ENCODE measurements around the gene MN1. TPM values are rescaled to one million over a fixed set of nuclear protein-coding genes. Genes with fewer than 3 reads are reported as not detected.
A peak's percentile ranks its signal among the peaks of the same experiment; 100 is the strongest.

The MN1 gene
- polyA plus RNA-seq, 2 of the 4 experiments (the other 2 are of a cell fraction) = 0.59 to 2.4 TPM

DNA sequence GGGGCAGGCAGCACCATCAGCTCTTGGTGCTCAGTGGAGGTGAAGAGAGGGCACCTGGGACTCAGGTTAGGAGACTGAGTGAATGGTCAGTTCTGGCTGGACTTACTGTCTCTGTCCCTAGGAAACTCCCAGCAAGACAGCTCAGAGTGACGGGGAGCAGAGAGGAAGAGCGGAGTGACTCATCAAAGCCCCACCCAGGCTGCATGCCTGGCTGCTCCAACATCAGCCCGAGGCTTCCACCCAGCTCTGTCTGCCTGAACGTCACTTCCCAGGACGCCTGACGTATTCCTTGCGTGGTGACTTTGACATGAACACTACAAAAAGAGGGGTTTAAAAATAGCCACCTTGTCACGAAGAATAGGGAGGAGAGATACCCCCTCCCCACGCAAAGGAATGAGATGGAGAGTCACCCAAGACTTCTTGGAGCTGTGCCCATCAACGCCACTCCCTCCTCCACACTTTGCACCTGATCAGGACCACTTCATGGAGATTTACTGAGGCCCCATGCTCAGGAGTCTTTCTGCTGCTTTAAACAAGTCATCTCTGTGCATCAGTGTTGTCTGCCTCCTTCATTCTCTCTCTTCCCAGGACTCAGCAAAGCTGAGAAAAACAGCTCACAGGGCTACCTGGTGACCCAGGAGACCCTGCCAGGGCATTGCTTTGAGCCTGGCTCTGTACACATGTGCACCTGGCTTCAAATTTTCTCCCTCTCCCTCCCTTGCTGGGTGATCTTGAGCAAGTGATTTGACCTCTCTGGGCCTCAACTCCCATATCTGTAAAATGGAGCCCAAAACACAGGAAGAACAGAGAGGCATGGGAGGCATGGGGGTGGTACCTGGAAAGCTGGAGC, 83.1 kb downstream of the MN1 start:
- peak; percentile 92 to 95 for DNase-seq (ENCODE audit: low read depth in 1 of 2, low spot score in 1 of 2)
- 4% methylated on average over 10 of the region's 10 CpGs for WGBS (ENCODE audit: missing lambda C conversion rate)
- CTCF ChIA-PET = interaction anchor here (1.5 kb wide), 1 partner anchor 14 kb away, joined by 3 read pairs; no protein-coding TSS in a partner anchor
- FAIRE-seq = no peak
- POLR2A ChIA-PET = no interaction called here
- Histone ChIP-seq H3K4me3 (no peak overlapping the region), H3K27ac (peak overlapping the region; percentile 84 to 92), H3K9me3 (no peaks in the 10 kb centered on the region), H3K4me2 (peak overlapping the region; percentile 72), H3K4me1 (peaks cover 21% of the 10 kb centered on the region)
- ATAC-seq = peak; percentile 98
- TF ChIP-seq NR3C1 (IDR thresholded peaks at IDR 0.05) = no peak
- no peak for TF ChIP-seq HMGXB4 (CRISPR knock-in tag; IDR thresholded peaks at IDR 0.05; ENCODE audit: borderline replicate concordance)
- TF ChIP-seq, protein P1, sequence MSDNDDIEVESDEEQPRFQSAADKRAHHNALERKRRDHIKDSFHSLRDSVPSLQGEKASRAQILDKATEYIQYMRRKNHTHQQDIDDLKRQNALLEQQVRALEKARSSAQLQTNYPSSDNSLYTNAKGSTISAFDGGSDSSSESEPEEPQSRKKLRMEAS (IDR thresholded peaks at IDR 0.05) = peak; percentile 59; the same call in 1 of the 2 replicates
- no peak for TF ChIP-seq KDM5A (IDR thresholded peaks at IDR 0.05)
- TF ChIP-seq KDM1A (IDR thresholded peaks at IDR 0.05; ENCODE audit: low read depth) = no peak
- TF ChIP-seq CHD2 (IDR thresholded peaks at IDR 0.05; ENCODE audit: low read length, partially characterized antibody) = no peak
- TF ChIP-seq, protein P2, sequence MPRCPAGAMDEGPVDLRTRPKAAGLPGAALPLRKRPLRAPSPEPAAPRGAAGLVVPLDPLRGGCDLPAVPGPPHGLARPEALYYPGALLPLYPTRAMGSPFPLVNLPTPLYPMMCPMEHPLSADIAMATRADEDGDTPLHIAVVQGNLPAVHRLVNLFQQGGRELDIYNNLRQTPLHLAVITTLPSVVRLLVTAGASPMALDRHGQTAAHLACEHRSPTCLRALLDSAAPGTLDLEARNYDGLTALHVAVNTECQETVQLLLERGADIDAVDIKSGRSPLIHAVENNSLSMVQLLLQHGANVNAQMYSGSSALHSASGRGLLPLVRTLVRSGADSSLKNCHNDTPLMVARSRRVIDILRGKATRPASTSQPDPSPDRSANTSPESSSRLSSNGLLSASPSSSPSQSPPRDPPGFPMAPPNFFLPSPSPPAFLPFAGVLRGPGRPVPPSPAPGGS (IDR thresholded peaks at IDR 0.05) = no peak
- no peak for TF ChIP-seq RFX5 (IDR thresholded peaks at IDR 0.05)
- peak in 1 of 2 experiments; percentile 15; a peak in 1 of 5 replicates for TF ChIP-seq EP300 (IDR thresholded peaks at IDR 0.05)
- peak; percentile 51 for TF ChIP-seq MAFK (IDR thresholded peaks at IDR 0.05; ENCODE audit: partially characterized antibody)
- no peak for TF ChIP-seq HOXB5 (CRISPR knock-in tag; IDR thresholded peaks at IDR 0.05)
- TF ChIP-seq HOXA7 (CRISPR knock-in tag; IDR thresholded peaks at IDR 0.05) = no peak
- TF ChIP-seq TFCP2L1 (CRISPR knock-in tag; IDR thresholded peaks at IDR 0.05) = no peak
- TF ChIP-seq CHD4 (IDR thresholded peaks at IDR 0.05; ENCODE audit: borderline replicate concordance) = 0 out of 2 replicates have a peak, but pooled peaks have one; percentile 44
- peak; percentile 78 for TF ChIP-seq FOSL2 (IDR thresholded peaks at IDR 0.05)
- TF ChIP-seq FOSL2 (CRISPR knock-in tag; IDR thresholded peaks at IDR 0.05) = peak; percentile 98
- TF ChIP-seq JUN (IDR thresholded peaks at IDR 0.05) = no peak
- 0 out of 2 replicates have a peak, but pooled peaks have one; percentile 55 for TF ChIP-seq MYC (IDR thresholded peaks at IDR 0.05; ENCODE audit: borderline replicate concordance, low read length)
- TF ChIP-seq, protein P3, sequence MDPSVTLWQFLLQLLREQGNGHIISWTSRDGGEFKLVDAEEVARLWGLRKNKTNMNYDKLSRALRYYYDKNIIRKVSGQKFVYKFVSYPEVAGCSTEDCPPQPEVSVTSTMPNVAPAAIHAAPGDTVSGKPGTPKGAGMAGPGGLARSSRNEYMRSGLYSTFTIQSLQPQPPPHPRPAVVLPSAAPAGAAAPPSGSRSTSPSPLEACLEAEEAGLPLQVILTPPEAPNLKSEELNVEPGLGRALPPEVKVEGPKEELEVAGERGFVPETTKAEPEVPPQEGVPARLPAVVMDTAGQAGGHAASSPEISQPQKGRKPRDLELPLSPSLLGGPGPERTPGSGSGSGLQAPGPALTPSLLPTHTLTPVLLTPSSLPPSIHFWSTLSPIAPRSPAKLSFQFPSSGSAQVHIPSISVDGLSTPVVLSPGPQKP (IDR thresholded peaks at IDR 0.05; ENCODE audit: low read depth, low read length) = no peak
- no peak for TF ChIP-seq POLR2A (IDR thresholded peaks at IDR 0.05; ENCODE audit: low read length)
- peak; percentile 58; the same call in 1 of the 2 replicates for TF ChIP-seq ZSCAN20 (CRISPR knock-in tag; IDR thresholded peaks at IDR 0.05)
- TF ChIP-seq HES2 (IDR thresholded peaks at IDR 0.05) = no peak
- TF ChIP-seq ZNF302 (CRISPR knock-in tag; IDR thresholded peaks at IDR 0.05) = no peak
- TF ChIP-seq USF2 (IDR thresholded peaks at IDR 0.05) = no peak
- TF ChIP-seq HEYL (CRISPR knock-in tag; IDR thresholded peaks at IDR 0.05) = no peak
- no peak for TF ChIP-seq FOXS1 (CRISPR knock-in tag; IDR thresholded peaks at IDR 0.05)
- TF ChIP-seq POLR2AphosphoS2 (conservative IDR thresholded peaks at IDR 0.05; ENCODE audit: low read length) = no peak
- peak; percentile 28; the same call in 1 of the 2 replicates for TF ChIP-seq JUNB (IDR thresholded peaks at IDR 0.05)
- no peak for TF ChIP-seq TP53 (CRISPR knock-in tag; IDR thresholded peaks at IDR 0.05)
- TF ChIP-seq ESRRA (IDR thresholded peaks at IDR 0.05; ENCODE audit: borderline replicate concordance, low read length) = 0 out of 2 replicates have a peak, but pooled peaks have one; percentile 44
- TF ChIP-seq SMC3 (IDR thresholded peaks at IDR 0.05) = no peak
- no peak; a peak in 1 of 5 replicates for TF ChIP-seq RAD21 (conservative IDR thresholded peaks at IDR 0.05 in 1 of 2, IDR thresholded peaks at IDR 0.05 in 1 of 2)
- no peak for TF ChIP-seq EHMT2 (IDR thresholded peaks at IDR 0.05; ENCODE audit: low read depth)
- TF ChIP-seq, protein P4, sequence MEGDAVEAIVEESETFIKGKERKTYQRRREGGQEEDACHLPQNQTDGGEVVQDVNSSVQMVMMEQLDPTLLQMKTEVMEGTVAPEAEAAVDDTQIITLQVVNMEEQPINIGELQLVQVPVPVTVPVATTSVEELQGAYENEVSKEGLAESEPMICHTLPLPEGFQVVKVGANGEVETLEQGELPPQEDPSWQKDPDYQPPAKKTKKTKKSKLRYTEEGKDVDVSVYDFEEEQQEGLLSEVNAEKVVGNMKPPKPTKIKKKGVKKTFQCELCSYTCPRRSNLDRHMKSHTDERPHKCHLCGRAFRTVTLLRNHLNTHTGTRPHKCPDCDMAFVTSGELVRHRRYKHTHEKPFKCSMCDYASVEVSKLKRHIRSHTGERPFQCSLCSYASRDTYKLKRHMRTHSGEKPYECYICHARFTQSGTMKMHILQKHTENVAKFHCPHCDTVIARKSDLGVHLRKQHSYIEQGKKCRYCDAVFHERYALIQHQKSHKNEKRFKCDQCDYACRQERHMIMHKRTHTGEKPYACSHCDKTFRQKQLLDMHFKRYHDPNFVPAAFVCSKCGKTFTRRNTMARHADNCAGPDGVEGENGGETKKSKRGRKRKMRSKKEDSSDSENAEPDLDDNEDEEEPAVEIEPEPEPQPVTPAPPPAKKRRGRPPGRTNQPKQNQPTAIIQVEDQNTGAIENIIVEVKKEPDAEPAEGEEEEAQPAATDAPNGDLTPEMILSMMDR (IDR thresholded peaks at IDR 0.05) = no peak
- no peak for TF ChIP-seq GATA3 (IDR thresholded peaks at IDR 0.05; ENCODE audit: borderline replicate concordance)

Measured in A549 (cell line).